Testis (tissue), 2 donors: ENCODE measurements around the gene FBXO38.
A peak's percentile ranks its signal among the peaks of the same experiment; 100 is the strongest.

Experiments used
- CTCF ChIP-seq, 3 experiments: fragments of 450-650 bp in 2 of 3; fragments of 200-600 bp in 1 of 3; sonication (generic) in 1 of 3; IDR thresholded peaks; one replicate each; pipeline ENCODE4 v1.5.1; 2016 to 2019; ENCODE audit warnings: antibody characterized with exemption in 3 of 3, mild to moderate bottlenecking in 2 of 3, moderate library complexity in 1 of 3
- POLR2A ChIP-seq: fragments of 450-650 bp; IDR thresholded peaks from one replicate; pipeline ENCODE4 v1.6.1; 2017; ENCODE audit warnings: antibody characterized with exemption, mild to moderate bottlenecking, moderate library complexity

GRCh38 chr5:148443998-148444397, 60.2 kb downstream of the FBXO38 start:
- TF ChIP-seq CTCF (IDR thresholded peaks at IDR 0.05) (peak; percentile 71 to 82 (median 75)), POLR2A (no peak)
